H1 (cell line): ENCODE data around the gene TAS2R7. TPM values are rescaled to one million over a fixed set of nuclear protein-coding genes. Genes with fewer than 3 reads are reported as not detected.

Experiments used
- CTCF ChIA-PET: fragments of 300-600 bp; sonication (Branson Sonifier 250); formaldehyde crosslinking; loops from one replicate; lab custom pipeline; 2021; ENCODE audit not compliant: partially characterized antibody; lab: Charles Lee
- POLR2A ChIA-PET: fragments of 300-600 bp; sonication (Branson Sonifier 250); formaldehyde crosslinking; loops from one replicate; lab custom pipeline; 2021; ENCODE audit warnings: inconsistent platforms; ENCODE audit not compliant: partially characterized antibody; lab: Charles Lee
- DNase-seq, 2 experiments: peaks; one replicate each; pipeline versions ENCODE4 v3.0.0 to v3.0.0-alpha.2; 2010 to 2022; ENCODE audit warnings: low spot score in 2 of 2, low read depth in 1 of 2, mixed read lengths in 1 of 2
- FAIRE-seq: peaks from 2 replicates; lab custom pipeline; 2011; peaks lifted over from hg19 to GRCh38; lab: Jason Lieb, UNC
- H2AFZ ChIP-seq: 2 replicates; pipeline ENCODE4 v1.8.1; 2012; ENCODE audit warnings: low read length, inconsistent platforms
- H2AK5ac ChIP-seq: 2 replicates; pipeline ENCODE4 v1.6.1; 2013; ENCODE audit warnings: low read depth, low read length
- H2BK120ac ChIP-seq: replicated peaks from 2 replicates; pipeline ENCODE3; 2013; ENCODE audit warnings: low read depth, low read length, inconsistent platforms
- H2BK12ac ChIP-seq: 2 replicates; pipeline ENCODE4 v1.6.1; 2013; ENCODE audit warnings: low read depth, low read length
- H2BK15ac ChIP-seq: 2 replicates; pipeline ENCODE4 v1.6.1; 2013; ENCODE audit warnings: low read length
- H2BK20ac ChIP-seq: 2 replicates; pipeline ENCODE4 v1.6.1; 2013; ENCODE audit warnings: low read length
- H2BK5ac ChIP-seq: 2 replicates; pipeline ENCODE4 v1.6.1; 2013; ENCODE audit warnings: low read depth, low read length
- H3K14ac ChIP-seq: 2 replicates; pipeline ENCODE4 v1.6.1; 2013; ENCODE audit warnings: inconsistent platforms; ENCODE audit not compliant: insufficient read length
- H3K18ac ChIP-seq: 2 replicates; pipeline ENCODE4 v1.6.1; 2013; ENCODE audit warnings: low read length; ENCODE audit errors: extremely low read depth
- H3K23ac ChIP-seq: 2 replicates; pipeline ENCODE4 v1.6.1; 2013; ENCODE audit warnings: inconsistent platforms; ENCODE audit not compliant: insufficient read length
- H3K23me2 ChIP-seq: 2 replicates; pipeline ENCODE4 v1.6.1; 2013; ENCODE audit warnings: low read depth, low read length
- H3K27ac ChIP-seq: 2 replicates; pipeline ENCODE4 v1.6.1; 2011; ENCODE audit warnings: low read depth, low read length, inconsistent platforms
- H3K27me3 ChIP-seq, 4 experiments: replicated peaks in 1 of 4; 1 replicate in 1 of 4; 2 replicates in 3 of 4; pipeline versions ENCODE4 v1.6.1 to v1.8.1; 2011 to 2013; ENCODE audit warnings: low read length in 3 of 4, mild to moderate bottlenecking in 3 of 4, inconsistent platforms in 2 of 4, mixed read lengths in 2 of 4, moderate library complexity in 1 of 4; ENCODE audit not compliant: control insufficient read depth in 3 of 4, insufficient read depth in 3 of 4; ENCODE audit errors: extremely low read depth in 1 of 4
- H3K36me3 ChIP-seq, 4 experiments: 2 replicates each; pipeline versions ENCODE4 v1.6.1 to v1.8.1; 2011 to 2013; ENCODE audit warnings: mild to moderate bottlenecking in 4 of 4, low read length in 3 of 4, moderate library complexity in 2 of 4, control low read depth in 1 of 4, inconsistent platforms in 1 of 4; ENCODE audit not compliant: insufficient read depth in 4 of 4, control insufficient read depth in 2 of 4
- H3K4ac ChIP-seq: replicated peaks from 2 replicates; pipeline ENCODE3; 2013; ENCODE audit warnings: low read length, low read depth, mixed read lengths, inconsistent platforms; ENCODE audit not compliant: insufficient read length
- H3K4me1 ChIP-seq, 4 experiments: replicated peaks in 1 of 4; 1 replicate in 1 of 4; 2 replicates in 3 of 4; pipeline versions ENCODE4 v1.6.1 to v1.8.1; 2011 to 2013; ENCODE audit warnings: low read length in 3 of 4, inconsistent platforms in 2 of 4, mixed read lengths in 1 of 4; ENCODE audit not compliant: insufficient read depth in 4 of 4, control insufficient read depth in 3 of 4
- H3K4me2 ChIP-seq, 2 experiments: 2 replicates each; pipeline versions ENCODE4 v1.6.1 to v1.8.1; 2011 to 2013; ENCODE audit warnings: low read depth in 2 of 2, low read length in 2 of 2, control low read depth in 1 of 2, inconsistent platforms in 1 of 2, mild to moderate bottlenecking in 1 of 2; ENCODE audit not compliant: insufficient read depth in 1 of 2
- H3K4me3 ChIP-seq, 4 experiments: fragments of 200-600, 300-600 bp in 1 of 4; sonication (generic), shearing (Covaris generic), sonication (Bioruptor Twin) in 1 of 4; 2 replicates each; pipeline versions ENCODE4 v1.5.1 to v1.8.1; 2011 to 2016; ENCODE audit warnings: low read length in 4 of 4, low read depth in 3 of 4, control low read depth in 2 of 4, inconsistent platforms in 2 of 4, mild to moderate bottlenecking in 2 of 4, mixed read lengths in 1 of 4, moderate library complexity in 1 of 4; ENCODE audit not compliant: insufficient read depth in 2 of 4; ENCODE audit errors: extremely low read depth in 1 of 4
- H3K56ac ChIP-seq: replicated peaks from 2 replicates; pipeline ENCODE3; 2013; ENCODE audit warnings: low read depth, mild to moderate bottlenecking, mixed read lengths, low read length, inconsistent platforms; ENCODE audit not compliant: insufficient read length
- H3K79me1 ChIP-seq: 2 replicates; pipeline ENCODE4 v1.6.1; 2013; ENCODE audit warnings: low read depth, low read length, control low read depth
- H3K79me2 ChIP-seq, 2 experiments: 2 replicates each; pipeline versions ENCODE4 v1.6.1 to v1.8.1; 2012 to 2013; ENCODE audit warnings: low read length in 2 of 2, mild to moderate bottlenecking in 2 of 2, inconsistent platforms in 1 of 2; ENCODE audit not compliant: insufficient read depth in 2 of 2, control insufficient read depth in 1 of 2
- H3K9ac ChIP-seq, 4 experiments: replicated peaks in 1 of 4; 1 replicate in 1 of 4; 2 replicates in 3 of 4; pipeline versions ENCODE4 v1.6.1 to v1.8.1; 2011 to 2013; ENCODE audit warnings: low read depth in 3 of 4, low read length in 3 of 4, control low read depth in 2 of 4, mild to moderate bottlenecking in 2 of 4, moderate library complexity in 2 of 4, inconsistent platforms in 1 of 4; ENCODE audit errors: extremely low read depth in 1 of 4
- H3K9me3 ChIP-seq, 2 experiments: 2 replicates each; pipeline versions ENCODE4 v1.6.1 to v1.8.1; 2012 to 2013; ENCODE audit warnings: mild to moderate bottlenecking in 2 of 2, moderate library complexity in 2 of 2, control low read depth in 1 of 2, inconsistent platforms in 1 of 2, low read depth in 1 of 2, low read length in 1 of 2, mixed read lengths in 1 of 2; ENCODE audit not compliant: insufficient read depth in 2 of 2
- H4K20me1 ChIP-seq, 2 experiments: replicated peaks in 1 of 2; 2 replicates each; pipeline versions ENCODE3 to v1.8.1; 2011 to 2013; ENCODE audit warnings: inconsistent platforms in 2 of 2, low read length in 2 of 2, mild to moderate bottlenecking in 1 of 2; ENCODE audit not compliant: insufficient read depth in 2 of 2, control insufficient read depth in 1 of 2
- H4K5ac ChIP-seq: 2 replicates; pipeline ENCODE4 v1.6.1; 2013; ENCODE audit warnings: low read length, low read depth, mixed read lengths, inconsistent platforms; ENCODE audit not compliant: insufficient read length
- H4K8ac ChIP-seq: 2 replicates; pipeline ENCODE4 v1.8.0; 2013; ENCODE audit warnings: mild to moderate bottlenecking, moderate library complexity, low read length, inconsistent platforms; ENCODE audit not compliant: insufficient read depth; ENCODE audit errors: extremely low read depth
- H4K91ac ChIP-seq: replicated peaks from 2 replicates; pipeline ENCODE3; 2013; ENCODE audit warnings: low read length, mixed read lengths, inconsistent platforms; ENCODE audit not compliant: insufficient read length
- ATF3 ChIP-seq: IDR thresholded peaks from 2 replicates; pipeline ENCODE4 v1.6.1; 2011; ENCODE audit warnings: low read depth, mild to moderate bottlenecking, low read length; ENCODE audit not compliant: insufficient read depth
- CBX5 ChIP-seq: fragments of 300-800, 300-1000 bp; sonication (generic); IDR thresholded peaks from 2 replicates; pipeline ENCODE4 v1.7.1; 2016; ENCODE audit warnings: antibody characterized with exemption, low read length, low read depth
- CEBPB ChIP-seq: IDR thresholded peaks from 2 replicates; pipeline ENCODE4 v1.6.1; 2012; ENCODE audit warnings: low read depth, low read length
- GABPA ChIP-seq: IDR thresholded peaks from 2 replicates; pipeline ENCODE4 v1.6.1; 2011; ENCODE audit warnings: mild to moderate bottlenecking, low read length, moderate library complexity, borderline replicate concordance; ENCODE audit not compliant: insufficient read depth
- HDAC2 ChIP-seq, 2 experiments: fragments of 300-600 bp in 1 of 2; sonication (generic) in 1 of 2; IDR thresholded peaks; 2 replicates each; pipeline ENCODE4 v1.6.1; 2011 to 2012; ENCODE audit warnings: low read depth in 2 of 2, low read length in 2 of 2, mild to moderate bottlenecking in 2 of 2, moderate library complexity in 2 of 2, borderline replicate concordance in 1 of 2, inconsistent platforms in 1 of 2
- KDM1A ChIP-seq: fragments of 200-600, 300-600 bp; sonication (generic); IDR thresholded peaks from 2 replicates; pipeline ENCODE4 v1.7.1; 2016; ENCODE audit warnings: mild to moderate bottlenecking, low read length, borderline replicate concordance
- MAFK ChIP-seq: IDR thresholded peaks from 2 replicates; pipeline ENCODE4 v1.6.1; 2012; ENCODE audit warnings: low read depth, mild to moderate bottlenecking, improper control_type of control experiment, low read length
- NANOG ChIP-seq: IDR thresholded peaks from 2 replicates; pipeline ENCODE4 v1.6.1; 2011; ENCODE audit warnings: low read length, low read depth, mild to moderate bottlenecking, inconsistent platforms; ENCODE audit not compliant: insufficient read depth, poor library complexity, severe bottlenecking
- SIN3A ChIP-seq, 2 experiments: IDR thresholded peaks in 1 of 2; conservative IDR thresholded peaks in 1 of 2; 2 replicates each; pipeline ENCODE4 v1.6.1; 2011 to 2012; ENCODE audit warnings: low read length in 2 of 2, improper control_type of control experiment in 1 of 2, low read depth in 1 of 2, mild to moderate bottlenecking in 1 of 2
- SRF ChIP-seq: IDR thresholded peaks from 2 replicates; pipeline ENCODE4 v1.6.1; 2011; ENCODE audit warnings: mild to moderate bottlenecking, low read depth, low read length, moderate library complexity
- TEAD4 ChIP-seq: IDR thresholded peaks from 2 replicates; pipeline ENCODE4 v1.6.1; 2012; ENCODE audit warnings: low read depth, low read length, inconsistent platforms, mixed read lengths
- WGBS, 2 experiments: shearing (Covaris generic) in 1 of 2; methylation state at CpG; one replicate each; pipeline versions ENCODE4 v1.1.6 to v1.1.7; 2013 to 2015; ENCODE audit warnings: low lambda C conversion rate in 2 of 2, mixed read lengths in 2 of 2, inconsistent platforms in 1 of 2, low coverage in 1 of 2, missing lambda C conversion rate in 1 of 2; ENCODE audit not compliant: insufficient replicate concordance in 2 of 2, insufficient coverage in 1 of 2, insufficient read length in 1 of 2; ENCODE audit errors: extremely low coverage in 1 of 2, missing lambda C conversion rate in 1 of 2; 5-methylcytosine and 5-hydroxymethylcytosine counted together
- long read RNA-seq, 2 experiments: library from RNA in 1 of 2; library from capped mRNA in 1 of 2; stranded (forward); transcript quantifications; one replicate each; pipeline ENCODE4 v2.0.0, GENCODE V29; 2021; ENCODE audit warnings: inconsistent platforms in 1 of 2
- polyA minus RNA-seq, 3 experiments: library from RNA; depleted of rRNA, polyadenylated mRNA; stranded (reverse); fragments of >200 nt; gene quantifications; 1 replicate in 2 of 3; 2 replicates in 1 of 3; pipeline ENCODE4 v1.2.3, GENCODE V29; 2011
- polyA plus RNA-seq, 7 experiments: library from polyadenylated mRNA; depleted of rRNA in 3 of 7; stranded (reverse) in 5 of 7; unstranded in 2 of 7; fragments of >200 nt in 5 of 7; fragments of 200-250 nt in 2 of 7; gene quantifications; 1 replicate in 5 of 7; 2 replicates in 1 of 7; 4 replicates in 1 of 7; pipeline versions ENCODE4 v1.2.1 to v1.2.3, GENCODE V29; 2011 to 2013; ENCODE audit warnings: missing spikeins in 2 of 7, mixed read lengths in 2 of 7
- total RNA-seq: library from RNA; stranded (reverse); fragmentation: NEBNext Ultra II Directional; extraction: Animal tissue kit (Norgen Biotek cat#: 25700); gene quantifications from 2 replicates; pipeline ENCODE4 v1.2.1, GENCODE V29; 2021

The TAS2R7 gene
- total RNA-seq (not detected in 2 replicates), polyA plus RNA-seq (2011; rRNA removed) (not detected in 2 replicates), polyA minus RNA-seq (2011; rRNA and poly(A)+ RNA removed) (not detected in 2 replicates)
- not detected for polyA plus RNA-seq (2011; cell fraction: cytosol; rRNA removed)
- polyA plus RNA-seq (2011; cell fraction: nucleus; rRNA removed): not detected
- polyA plus RNA-seq (2012, experiment 1 of 2): not detected in 4 replicates
- not detected for polyA plus RNA-seq (2012, experiment 2 of 2)
- not detected for polyA plus RNA-seq (2013, experiment 1 of 2)
- not detected for polyA plus RNA-seq (2013, experiment 2 of 2)
- polyA minus RNA-seq (2011; cell fraction: cytosol; rRNA and poly(A)+ RNA removed): not detected
- 0.60 TPM for polyA minus RNA-seq (2011; cell fraction: nucleus; rRNA and poly(A)+ RNA removed)
- long read RNA-seq, experiment 1: 0 reads
- long read RNA-seq, experiment 2: 0 reads

- H2BK20ac ChIP-seq: no peak within 1 kb of the TSS
- no peak within 1 kb of the TSS for H4K8ac ChIP-seq
- WGBS, 2 experiments: 53% methylated on average over 4 of the region's 4 CpGs; no CpG with 5 or more reads in 1 of the 2 experiments
- H2BK120ac ChIP-seq: no peak within 1 kb of the TSS
- peak within 1 kb of the TSS in 1 of 4 experiments; percentile 1; a peak in 2 of 8 replicates for H3K4me3 ChIP-seq
- H3K27ac ChIP-seq: no peak within 1 kb of the TSS
- H3K27me3 ChIP-seq: no peaks in the 10 kb centered on the region
- H3K4me1 ChIP-seq: peaks cover 0 to 12% (median 8%) of the 10 kb centered on the region in 4 experiments; a peak in 5 of 7 replicates
- peak within 1 kb of the TSS; percentile 43 to 52; a peak in 3 of 4 replicates for H3K4me2 ChIP-seq
- H2BK15ac ChIP-seq: no peak within 1 kb of the TSS
- no peak within 1 kb of the TSS for H2BK5ac ChIP-seq
- no peaks in the 10 kb centered on the region for H3K79me1 ChIP-seq
- FAIRE-seq: no peak
- H3K14ac ChIP-seq: no peak within 1 kb of the TSS
- no peak within 1 kb of the TSS for H3K18ac ChIP-seq
- no peak for DNase-seq
- no peak within 1 kb of the TSS for H4K5ac ChIP-seq
- CTCF ChIA-PET: no interaction called here
- no peak within 1 kb of the TSS for H4K91ac ChIP-seq
- no peaks in the 10 kb centered on the region for H4K20me1 ChIP-seq
- POLR2A ChIA-PET: no interaction called here
- H3K23ac ChIP-seq: no peak within 1 kb of the TSS
- H3K36me3 ChIP-seq: no peaks in the 10 kb centered on the region
- no peak within 1 kb of the TSS for H3K9ac ChIP-seq
- H3K56ac ChIP-seq: no peak within 1 kb of the TSS
- H2AFZ ChIP-seq: peak within 1 kb of the TSS; percentile 52
- no peaks in the 10 kb centered on the region for H3K79me2 ChIP-seq
- H3K4ac ChIP-seq: no peak within 1 kb of the TSS
- no peaks in the 10 kb centered on the region for H3K23me2 ChIP-seq
- H2AK5ac ChIP-seq: no peak within 1 kb of the TSS
- no peaks in the 10 kb centered on the region for H3K9me3 ChIP-seq
- no peak within 1 kb of the TSS for H2BK12ac ChIP-seq
- TF ChIP-seq CBX5 (no peak), KDM1A (no peak), SRF (no peak), CEBPB (no peak), MAFK (no peak), HDAC2 (IDR thresholded peaks at IDR 0.05; ENCODE audit: borderline replicate concordance in 1 of 2, low read depth in 2 of 2, low read length in 2 of 2) (no peak), SIN3A (conservative IDR thresholded peaks at IDR 0.05 in 1 of 2, IDR thresholded peaks at IDR 0.05 in 1 of 2; ENCODE audit: low read depth in 1 of 2, low read length in 2 of 2) (no peak), GABPA (no peak), TEAD4 (no peak), NANOG (no peak), ATF3 (no peak)
Observed at GRCh38 chr12:10802587-10802986, at the start of gene TAS2R7. TSS of gene TAS2R7 (minus strand) at chr12:10802627. CDS start at chr12:10802570, 57 bp downstream.
